ENCODE results near the gene THY1.

Gene THY1

DNA sequence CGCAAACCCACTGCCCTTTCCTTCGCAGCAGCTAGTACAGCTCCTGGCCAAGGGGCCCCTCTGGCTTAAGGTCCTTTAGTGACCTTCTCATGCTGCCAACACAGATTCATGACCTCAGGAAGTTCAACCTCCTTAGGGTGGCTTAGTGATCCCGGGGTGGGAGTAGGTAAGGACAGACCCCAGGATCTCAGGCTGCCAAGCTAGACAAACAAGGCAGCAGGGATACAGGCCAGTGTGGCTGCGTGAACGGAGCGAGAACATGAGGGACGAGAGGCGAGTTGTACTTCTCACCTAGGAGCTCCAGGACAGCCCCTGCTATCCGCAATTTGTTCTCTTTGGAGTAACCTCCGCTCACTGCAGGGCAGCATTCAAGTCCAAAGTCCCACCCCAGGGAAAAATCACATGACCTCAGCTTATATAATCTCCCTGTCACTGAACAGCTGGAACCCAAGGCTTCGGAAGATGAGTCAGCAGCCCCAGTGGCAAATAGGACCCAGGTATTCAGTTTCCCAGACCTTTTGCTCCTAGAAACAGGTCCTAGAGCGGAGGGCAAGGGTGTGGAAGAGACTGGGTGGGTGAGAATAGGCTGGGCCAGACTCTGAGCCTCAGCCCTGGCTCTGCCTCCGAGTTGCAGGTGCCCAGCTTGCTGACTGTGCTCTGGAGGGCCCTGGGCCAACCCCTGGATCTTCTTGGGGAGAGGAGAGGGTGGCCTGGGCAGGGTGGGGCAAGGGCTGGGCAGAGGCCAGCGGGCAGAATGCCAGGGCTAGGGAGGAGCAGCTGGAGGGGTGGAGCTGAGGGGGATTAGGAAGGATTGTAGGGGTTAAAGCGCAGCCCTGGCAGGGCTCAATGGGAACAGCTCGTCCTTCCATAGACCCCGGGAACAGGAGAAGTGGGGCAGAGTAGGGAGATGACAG, 54.6 kb downstream of the THY1 start:
- no peak for DNase-seq

GRCh38 chr11:119367661-119368120, 55.3 kb downstream of the THY1 start:
- no peak for DNase-seq

Data from activated gamma-delta T cell (primary cell).